HG02588 (cell line): ENCODE results near the gene ERBB4.

ENCODE experiments used
- ATAC-seq: cut with Tn5 transposase; IDR thresholded peaks from one replicate; pipeline ENCODE4 v1.9.1; 2021; ENCODE audit warnings: mild to moderate bottlenecking, moderate library complexity; ENCODE audit not compliant: unreplicated experiment

The ERBB4 gene

DNA sequence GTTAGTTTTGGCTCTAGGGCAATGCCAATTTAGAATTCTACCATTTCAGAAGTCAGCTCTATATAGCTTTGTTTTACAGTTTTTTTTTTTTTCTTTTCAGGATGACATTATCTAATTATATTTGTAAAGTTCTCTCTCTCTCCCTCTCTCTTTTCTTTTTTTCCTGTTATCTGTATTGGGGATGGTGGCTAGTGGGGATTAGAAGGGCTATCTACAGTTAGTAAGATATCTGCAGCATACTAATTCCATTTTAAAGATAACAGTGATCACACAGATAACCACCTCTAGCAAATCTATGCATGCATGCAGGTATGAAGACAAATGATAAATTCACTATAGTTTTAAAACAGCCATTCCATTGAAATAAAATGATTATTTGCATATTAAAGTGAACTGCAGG, 438.9 kb downstream of the ERBB4 start:
- ATAC-seq, result no peak

DNA sequence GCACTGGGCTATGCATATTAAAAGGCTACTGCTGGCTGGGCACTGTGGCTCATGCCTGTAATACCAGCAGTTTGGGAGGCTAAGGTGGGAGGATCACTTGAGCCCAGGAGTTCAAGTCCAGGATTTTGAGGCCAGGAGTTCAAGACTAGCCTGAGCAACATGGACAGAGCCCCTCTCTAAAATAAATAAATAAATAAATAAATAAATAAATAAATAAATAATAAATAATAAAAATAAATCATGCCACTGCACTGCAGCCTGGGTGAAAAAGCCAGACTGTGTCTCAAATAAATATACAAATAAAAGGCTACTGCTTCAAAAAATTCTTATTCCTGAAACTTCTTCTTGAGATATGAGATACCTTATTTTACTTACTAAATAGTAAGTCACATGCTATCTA, 439.6 kb downstream of the ERBB4 start:
- ATAC-seq, result no peak

DNA sequence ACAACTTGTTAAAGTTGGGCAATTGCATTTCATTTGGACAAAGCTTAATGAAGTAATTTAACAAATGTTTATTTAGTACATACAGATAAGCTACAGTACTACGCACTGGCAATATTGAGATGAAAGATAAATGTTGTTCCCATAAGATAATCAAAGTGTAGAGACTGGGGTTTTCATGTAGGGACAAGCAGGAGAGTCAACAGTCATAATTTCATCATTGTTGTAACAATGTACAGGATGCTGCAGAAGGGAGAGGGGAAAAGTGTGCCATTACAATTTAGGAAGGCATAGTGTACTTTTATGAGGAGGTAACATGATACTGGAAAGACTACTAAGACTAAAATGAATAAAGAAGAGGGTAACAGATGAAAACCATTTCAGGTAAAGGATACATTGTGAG, 441.6 kb downstream of the ERBB4 start:
- ATAC-seq, result no peak

DNA sequence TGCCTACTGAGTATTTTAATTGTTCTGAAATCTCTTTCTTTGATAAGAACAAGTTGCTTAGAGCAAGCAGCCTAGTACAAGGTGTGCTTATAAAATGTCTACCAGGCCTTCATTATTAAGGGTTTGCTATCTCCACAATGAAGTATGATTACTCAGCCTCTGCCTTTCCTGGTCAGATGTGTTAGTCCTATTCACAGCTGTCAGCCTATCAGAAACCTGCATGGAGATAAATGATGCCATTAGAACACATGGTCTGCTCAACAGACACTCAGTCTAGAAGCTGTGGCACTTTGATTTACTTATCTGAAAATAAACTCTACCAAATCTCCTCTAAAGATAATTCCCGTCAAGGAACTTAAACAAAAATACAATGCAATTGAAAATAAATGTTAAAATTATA, 448.7 kb downstream of the ERBB4 start:
- no peak for ATAC-seq

DNA sequence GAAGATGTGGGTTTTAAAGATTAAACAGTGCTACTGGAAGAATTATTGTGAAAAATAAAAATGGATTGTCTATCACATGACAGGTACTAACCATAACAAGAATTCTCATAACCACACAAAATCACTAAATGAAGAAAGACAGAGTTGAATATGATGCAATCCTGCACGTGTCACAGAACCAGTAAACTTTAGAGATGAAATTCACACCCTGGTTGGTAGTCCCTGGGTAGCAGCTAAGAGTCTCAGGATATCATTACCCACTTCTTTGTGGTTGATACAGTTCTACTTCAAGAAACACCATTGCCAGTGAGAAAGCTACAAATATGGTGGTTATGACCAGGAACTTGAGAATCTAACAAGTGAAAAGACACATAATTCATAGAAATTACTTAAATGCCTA, 450.2 kb downstream of the ERBB4 start:
- no peak for ATAC-seq

DNA sequence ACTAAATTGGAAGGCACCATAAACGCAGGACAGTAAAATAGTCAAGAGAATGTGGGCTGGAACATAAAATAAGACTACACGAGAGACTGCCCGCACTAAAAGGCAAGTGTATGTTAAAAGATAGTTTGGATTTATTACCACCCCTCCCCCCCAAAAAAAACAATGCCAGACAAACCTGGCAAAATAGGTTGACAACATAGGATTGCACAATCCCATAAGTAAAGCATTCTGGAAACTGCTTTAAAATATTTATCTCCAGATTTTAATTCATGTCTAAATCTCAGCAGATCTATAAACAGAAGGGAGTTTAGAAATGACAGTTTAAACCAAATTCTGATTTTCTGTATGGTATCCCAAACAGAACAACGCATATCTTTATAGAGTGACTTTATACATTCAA, 455.1 kb downstream of the ERBB4 start:
- ATAC-seq, result no peak

DNA sequence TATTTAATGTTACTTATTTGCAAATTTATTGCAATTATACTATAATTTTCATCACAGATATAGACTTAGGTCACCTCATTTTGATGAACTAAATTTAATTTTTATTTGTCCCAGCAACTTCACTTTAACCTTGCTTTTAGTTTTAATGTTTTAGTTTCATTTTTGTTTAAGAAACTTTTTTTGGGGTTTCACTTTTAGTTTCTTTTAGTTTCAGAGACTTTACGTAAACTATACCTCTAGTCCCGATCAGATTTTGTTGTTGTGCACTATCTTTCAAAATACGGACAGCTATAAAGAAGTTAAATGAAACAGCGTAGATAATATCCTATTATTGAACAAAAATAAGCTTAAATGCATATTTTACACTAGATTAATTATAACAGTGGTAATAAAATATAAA, 460.5 kb downstream of the ERBB4 start:
- ATAC-seq, result no peak

DNA sequence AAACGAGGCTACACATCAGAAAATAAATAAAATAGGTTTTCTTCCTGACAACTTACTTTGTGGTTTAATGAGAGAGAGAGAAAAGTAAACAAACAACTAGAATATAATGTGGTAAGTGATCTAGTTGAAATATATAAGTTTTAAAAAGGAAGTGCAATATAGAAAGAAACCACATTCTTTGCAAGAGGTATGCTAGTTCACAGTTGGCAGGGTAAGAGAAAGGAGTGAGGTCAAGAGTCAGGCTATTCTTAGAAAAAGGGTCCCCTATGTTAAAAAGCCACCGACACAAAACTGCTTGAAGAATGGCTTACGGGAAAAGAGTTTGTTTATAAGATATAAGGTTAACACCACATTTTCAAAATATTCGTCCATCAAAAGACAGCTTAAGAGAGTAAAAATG, 462.1 kb downstream of the ERBB4 start:
- ATAC-seq, result no peak

DNA sequence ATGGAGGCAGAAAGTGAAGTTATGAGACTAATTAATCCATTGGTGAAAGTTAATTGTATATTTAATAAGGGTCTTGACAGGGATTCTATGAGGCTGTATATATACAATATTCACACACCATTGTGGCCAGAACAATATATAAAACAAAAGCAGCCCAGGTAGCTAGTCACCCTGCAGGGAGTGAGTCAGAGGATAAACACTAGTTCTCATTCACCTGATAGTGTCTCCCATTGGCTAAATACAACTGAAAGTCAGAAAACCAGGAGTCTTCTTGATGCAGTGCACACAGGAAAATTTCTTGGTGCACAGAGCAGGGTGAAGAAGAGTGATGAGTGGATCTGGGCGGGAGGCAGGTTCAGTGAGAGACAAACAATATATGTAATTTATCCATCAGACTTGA, 465.2 kb downstream of the ERBB4 start:
- no peak for ATAC-seq

DNA sequence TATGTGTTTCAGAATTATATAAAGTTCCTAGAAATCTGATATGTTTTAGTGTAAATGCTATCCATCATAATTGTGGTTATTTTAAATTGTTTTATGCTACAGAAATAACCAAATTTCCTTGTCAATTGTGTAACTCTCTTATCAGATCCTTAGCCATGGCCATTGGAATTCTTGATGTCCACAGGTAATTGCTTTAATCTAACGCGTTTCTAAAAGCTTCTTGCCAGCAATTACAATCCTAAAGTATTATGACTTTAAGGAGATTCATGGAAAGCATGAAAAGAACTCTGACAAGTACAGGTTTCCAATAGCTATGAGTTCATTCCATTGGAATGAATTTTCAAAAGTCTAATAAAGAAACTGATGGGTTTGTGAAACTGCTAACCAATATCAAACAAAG, 472.1 kb downstream of the ERBB4 start:
- ATAC-seq, result no peak

DNA sequence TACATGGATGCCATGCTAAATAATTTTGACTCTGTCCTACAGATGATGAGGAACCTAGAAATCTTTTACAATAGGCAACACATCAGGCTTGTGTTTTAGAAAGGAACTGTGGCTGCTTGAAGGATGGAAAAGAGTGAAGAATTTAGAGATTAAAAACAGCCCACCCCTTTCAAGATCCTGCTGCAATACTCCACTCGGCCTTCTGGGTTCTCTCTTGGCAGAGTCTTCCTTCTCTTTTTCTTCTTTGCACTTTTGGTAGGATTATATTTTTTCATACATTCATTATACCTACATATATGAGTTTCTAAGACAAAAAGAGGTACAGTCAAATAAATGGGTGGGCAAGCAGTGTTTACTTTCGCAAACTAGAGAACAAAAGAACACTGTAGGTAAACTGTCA, 474.3 kb downstream of the ERBB4 start:
- no peak for ATAC-seq

DNA sequence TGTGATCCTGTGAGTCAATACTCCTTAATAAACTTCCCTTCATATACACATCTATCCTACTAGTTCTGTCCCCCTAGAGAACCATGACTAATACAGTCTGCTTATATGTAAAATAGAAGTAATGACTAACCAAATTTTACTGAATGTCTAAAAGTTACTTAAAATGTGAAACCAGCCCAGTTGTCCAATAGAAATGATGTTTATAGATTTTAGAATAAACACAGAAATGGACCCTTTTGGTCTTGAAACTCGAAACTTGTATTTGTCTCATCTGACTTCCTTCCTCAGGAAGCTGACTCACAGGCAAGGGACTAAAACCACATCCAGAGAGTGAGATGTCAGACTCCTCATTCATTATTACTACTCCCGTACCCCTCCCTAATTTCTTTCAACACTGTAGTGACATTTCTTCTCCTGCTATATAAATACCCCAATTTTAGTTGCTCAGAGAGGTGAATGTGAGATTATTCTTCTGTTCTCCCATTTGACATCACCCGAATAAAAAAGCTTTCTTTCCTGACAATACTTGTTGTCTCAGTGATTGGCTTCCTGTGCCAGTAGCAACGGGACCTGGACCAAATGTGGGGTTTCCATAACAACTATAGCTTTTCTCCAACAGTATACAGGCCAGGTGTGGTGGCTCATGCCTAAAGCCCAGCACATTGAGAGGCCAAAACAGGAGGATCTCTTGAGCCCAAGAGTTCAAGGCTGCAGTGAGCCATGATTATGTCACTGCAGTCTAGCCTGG, 486.0 kb downstream of the ERBB4 start:
- ATAC-seq, result no peak

DNA sequence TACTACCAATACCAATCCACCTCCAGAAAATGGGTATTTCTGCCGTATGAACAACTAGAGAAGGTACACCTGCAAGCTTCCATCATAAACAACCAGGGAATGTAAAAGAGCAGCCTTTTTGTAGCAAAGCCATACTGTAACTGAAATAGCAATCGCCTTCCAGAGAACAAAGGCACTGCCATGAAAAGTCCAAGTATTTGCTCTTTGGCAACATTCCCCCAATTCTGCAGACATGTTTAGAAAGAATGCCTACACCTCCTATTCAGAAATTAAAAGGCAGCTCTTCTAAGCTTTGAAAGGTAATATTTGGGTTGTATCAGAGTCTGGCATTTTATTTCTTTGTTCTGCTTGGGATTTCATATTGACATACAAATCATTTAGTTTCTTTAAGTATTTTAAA, 487.7 kb downstream of the ERBB4 start:
- ATAC-seq, result no peak

DNA sequence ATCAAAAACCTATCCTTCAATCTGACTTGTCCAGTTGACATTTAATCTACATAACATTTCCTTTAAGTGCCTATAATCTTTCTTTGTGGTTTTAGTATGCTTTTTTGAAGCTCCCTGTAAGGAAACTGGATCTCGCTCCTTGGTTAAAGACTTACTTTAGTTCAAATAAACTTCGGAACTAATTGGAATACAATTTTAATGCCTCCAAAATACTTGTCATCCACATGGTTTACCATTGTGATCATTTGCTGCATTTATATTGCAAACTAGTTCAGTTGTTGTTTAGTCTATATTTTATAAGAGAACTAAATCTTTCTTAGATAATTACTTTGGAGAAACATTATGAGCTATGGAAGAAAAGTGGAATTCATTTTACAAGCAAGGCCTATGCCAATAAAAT, 496.0 kb downstream of the ERBB4 start:
- no peak for ATAC-seq

DNA sequence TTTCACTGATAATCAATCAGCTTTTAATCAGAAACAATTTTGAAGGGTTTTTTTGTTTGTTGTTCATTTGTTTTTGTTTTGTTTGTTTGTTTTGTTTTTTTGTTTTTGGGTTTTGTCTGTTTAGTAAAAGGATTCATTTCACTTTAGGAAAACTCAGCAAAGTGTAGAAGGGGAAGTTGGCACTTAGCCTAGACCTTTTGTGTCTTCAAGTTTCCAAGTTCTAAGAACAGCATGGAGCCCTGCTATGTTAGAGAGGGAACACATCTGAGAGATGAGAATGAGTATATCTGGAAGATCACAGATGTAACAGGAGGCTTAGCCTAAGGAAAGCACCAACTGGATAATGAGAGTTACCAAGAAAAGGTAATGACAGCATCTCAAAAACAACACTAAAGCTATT, 501.5 kb downstream of the ERBB4 start:
- ATAC-seq, result no peak

DNA sequence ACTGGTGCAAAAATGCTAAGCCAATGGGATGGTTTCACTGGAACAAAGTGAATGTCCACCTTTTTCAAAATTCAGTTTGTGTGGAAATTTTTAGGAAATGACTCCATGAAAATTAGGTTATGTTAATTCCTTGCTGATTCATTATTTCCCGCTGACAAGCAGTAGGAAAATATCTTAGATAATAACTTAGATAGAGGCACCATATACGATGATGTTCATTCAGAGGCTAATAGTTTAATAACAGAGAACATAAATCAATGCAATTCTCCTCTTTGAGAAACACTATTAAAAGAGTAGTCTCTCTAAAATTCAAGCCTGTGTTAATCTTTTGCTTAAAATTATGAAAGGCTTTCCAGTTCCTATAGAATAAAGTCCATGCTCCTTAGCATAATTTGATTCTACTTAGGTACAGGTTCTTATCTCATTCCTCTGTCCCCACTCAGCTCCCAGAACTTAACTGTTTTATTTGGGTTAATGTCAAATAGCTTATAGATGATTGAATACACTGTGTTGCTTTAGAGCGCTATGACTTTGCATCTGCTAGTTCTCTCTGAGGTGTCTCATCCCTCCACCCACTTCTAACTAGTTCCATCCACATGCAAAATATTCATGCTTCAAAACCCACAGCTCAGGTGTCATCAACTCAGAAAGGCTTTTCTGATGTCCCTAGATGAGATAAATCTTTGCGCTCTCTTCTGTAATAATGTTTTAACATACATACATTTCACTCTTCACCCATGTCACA, 503.6 kb downstream of the ERBB4 start:
- ATAC-seq, result no peak

DNA sequence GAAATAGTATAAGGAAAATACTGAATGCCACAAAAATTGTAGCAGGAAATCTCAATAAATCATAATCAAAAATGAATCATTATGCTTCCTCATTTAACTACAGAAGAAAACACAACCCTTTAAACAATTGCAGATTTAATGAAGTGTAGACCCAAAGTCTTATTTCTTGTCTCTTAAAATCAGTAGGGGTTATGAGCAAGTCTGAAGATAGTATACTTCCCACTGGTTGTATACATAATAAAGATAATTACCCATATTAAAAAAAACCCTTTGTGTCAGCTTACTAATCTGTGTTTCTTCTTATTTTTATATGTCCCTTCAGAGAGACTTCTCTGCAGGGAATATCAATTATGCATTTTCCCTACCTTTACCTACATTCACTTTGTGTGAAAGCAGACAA, 504.7 kb downstream of the ERBB4 start:
- ATAC-seq, result no peak

DNA sequence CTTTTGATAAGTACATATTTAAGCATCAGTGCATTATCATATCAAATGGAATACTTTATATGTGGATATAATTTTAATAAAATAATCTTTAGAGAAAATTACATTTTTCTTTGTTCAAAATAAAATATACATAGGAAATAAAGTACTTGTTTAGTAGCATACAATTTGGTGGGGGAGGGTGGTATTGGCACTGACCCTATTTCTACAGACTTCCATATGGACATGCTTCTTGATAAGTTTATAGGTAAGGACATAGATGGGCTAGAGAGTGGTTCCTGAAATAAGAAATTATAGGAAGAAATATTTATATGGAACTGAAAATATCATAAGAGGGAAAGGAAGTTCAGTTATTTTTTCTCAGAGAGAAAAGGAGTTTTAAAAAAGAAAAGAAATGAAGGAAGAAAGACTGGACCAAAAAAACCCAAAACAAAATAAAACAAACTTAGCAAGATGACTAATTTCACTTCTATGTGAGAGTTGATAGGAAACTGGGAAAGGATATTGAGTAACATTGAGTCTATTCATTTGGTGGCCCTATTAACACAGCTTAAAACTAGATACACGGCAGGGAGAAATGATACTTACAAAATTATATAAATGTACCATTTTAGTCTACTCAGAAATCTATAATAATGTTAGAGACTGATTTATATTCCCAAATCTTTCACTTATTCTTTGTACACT, 505.9 kb downstream of the ERBB4 start:
- no peak for ATAC-seq

DNA sequence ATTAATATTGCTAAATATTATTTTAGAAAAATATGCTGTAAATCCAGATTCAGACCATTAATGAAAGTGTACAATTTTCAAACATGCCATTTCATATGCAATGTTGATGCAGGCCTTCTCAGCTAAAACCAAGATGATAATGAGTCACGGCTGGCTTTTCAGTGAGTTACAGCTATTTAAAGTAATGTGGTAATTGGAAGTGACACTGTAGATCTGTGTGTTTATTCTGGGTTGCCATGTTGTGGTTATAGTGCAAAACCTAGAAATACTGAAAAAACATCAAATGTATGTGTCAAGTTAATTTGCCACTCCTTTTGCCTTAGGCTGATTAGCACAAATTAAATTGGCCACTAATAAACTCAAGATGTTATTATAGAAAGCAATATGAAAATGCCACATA, 506.6 kb downstream of the ERBB4 start:
- no peak for ATAC-seq

DNA sequence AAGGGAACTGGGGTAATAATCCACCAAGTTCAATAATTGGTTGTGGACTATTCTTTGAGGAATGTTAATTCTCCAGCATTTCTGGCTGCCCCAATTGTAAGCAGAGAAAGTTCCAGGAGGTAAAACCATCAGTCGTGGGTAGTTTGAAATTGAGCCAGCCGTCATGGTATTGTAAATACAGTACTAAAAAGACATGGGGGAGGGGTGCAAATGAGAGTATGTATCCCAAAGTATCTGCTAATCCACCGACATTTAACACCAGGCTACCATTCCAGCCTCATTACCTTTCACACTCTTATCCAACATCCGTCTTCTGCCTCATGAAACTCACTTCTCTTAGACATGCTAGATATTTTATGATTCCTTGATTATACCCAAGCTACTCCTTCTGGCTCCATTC, 507.9 kb downstream of the ERBB4 start:
- no peak for ATAC-seq

DNA sequence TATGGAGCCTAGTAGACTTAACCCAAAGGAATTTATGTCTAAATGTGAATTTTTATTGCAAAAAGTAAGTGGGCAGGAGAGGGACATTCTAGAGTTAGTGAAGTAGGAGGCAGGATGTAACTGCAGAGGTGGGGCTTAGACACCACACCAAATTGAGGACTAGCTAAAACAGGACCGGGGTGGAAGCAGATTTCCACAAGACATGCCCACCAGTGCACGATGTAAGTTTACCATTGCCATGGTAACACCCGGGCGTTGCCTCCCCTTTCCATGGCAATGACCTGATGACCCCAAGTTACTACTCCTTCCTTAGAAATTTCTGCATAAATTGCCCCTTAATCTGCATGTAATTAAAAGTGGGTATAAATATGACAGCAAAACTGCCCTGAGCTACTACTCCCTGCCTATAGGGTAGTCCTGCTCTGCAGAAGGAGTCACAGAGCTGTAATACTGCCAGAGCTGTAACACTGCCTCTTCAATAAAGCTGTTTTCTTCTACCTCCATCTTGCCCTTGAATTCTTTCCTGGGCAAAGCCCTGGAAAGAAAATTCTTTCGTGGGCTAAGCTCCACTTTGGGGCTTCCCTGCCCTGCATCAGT, 509.7 kb downstream of the ERBB4 start:
- no peak for ATAC-seq
